ENCODE results near the gene MGST1.

- TF ChIP-seq, protein P1, sequence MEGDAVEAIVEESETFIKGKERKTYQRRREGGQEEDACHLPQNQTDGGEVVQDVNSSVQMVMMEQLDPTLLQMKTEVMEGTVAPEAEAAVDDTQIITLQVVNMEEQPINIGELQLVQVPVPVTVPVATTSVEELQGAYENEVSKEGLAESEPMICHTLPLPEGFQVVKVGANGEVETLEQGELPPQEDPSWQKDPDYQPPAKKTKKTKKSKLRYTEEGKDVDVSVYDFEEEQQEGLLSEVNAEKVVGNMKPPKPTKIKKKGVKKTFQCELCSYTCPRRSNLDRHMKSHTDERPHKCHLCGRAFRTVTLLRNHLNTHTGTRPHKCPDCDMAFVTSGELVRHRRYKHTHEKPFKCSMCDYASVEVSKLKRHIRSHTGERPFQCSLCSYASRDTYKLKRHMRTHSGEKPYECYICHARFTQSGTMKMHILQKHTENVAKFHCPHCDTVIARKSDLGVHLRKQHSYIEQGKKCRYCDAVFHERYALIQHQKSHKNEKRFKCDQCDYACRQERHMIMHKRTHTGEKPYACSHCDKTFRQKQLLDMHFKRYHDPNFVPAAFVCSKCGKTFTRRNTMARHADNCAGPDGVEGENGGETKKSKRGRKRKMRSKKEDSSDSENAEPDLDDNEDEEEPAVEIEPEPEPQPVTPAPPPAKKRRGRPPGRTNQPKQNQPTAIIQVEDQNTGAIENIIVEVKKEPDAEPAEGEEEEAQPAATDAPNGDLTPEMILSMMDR (optimal IDR thresholded peaks at IDR 0.05 in 1 of 3, IDR thresholded peaks at IDR 0.05 in 1 of 3, conservative IDR thresholded peaks at IDR 0.05 in 1 of 3; ENCODE audit: extremely low read depth in 1 of 3, insufficient read depth in 2 of 3, low read length in 3 of 3): no peak
- no peak for TF ChIP-seq EZH2 (IDR thresholded peaks at IDR 0.05; ENCODE audit: low read length)
These were observed 11.4 kb downstream of the MGST1 start for GRCh38 chr12:16358878-16359277.
